Ascending aorta (tissue), 2 donors: ENCODE measurements around the gene ZNF528. TPM values are rescaled to one million over a fixed set of nuclear protein-coding genes. Genes with fewer than 3 reads are reported as not detected.

Source experiments
- DNase-seq, 2 donors: peaks; one replicate each; pipeline ENCODE4 v3.0.0-alpha.2; 2019; ENCODE audit warnings: low spot score in 2 of 2
- H3K27ac ChIP-seq, 2 donors: fragments of 200-600 bp; sonication (generic); one replicate each; pipeline ENCODE4 v1.5.1; 2016 to 2017; ENCODE audit warnings: mild to moderate bottlenecking in 1 of 2
- H3K27me3 ChIP-seq: fragments of 200-600 bp; sonication (generic); one replicate; pipeline ENCODE4 v1.5.1; 2017
- H3K36me3 ChIP-seq, 2 donors: fragments of 200-600 bp; sonication (generic); one replicate each; pipeline ENCODE4 v1.5.1; 2016
- H3K4me1 ChIP-seq, 2 donors: fragments of 200-600 bp; sonication (generic); one replicate each; pipeline ENCODE4 v1.5.1; 2016 to 2017; ENCODE audit warnings: mild to moderate bottlenecking in 1 of 2
- H3K4me3 ChIP-seq, 2 donors: fragments of 200-600 bp; sonication (generic); one replicate each; pipeline ENCODE4 v1.5.1; 2016 to 2017; ENCODE audit warnings: mild to moderate bottlenecking in 1 of 2
- H3K9me3 ChIP-seq, 2 donors: fragments of 200-600 bp; sonication (generic); one replicate each; pipeline ENCODE4 v1.5.1; 2016
- CTCF ChIP-seq, 3 experiments: fragments of 200-600 bp in 2 of 3; fragments of 450-650 bp in 1 of 3; sonication (generic) in 2 of 3; IDR thresholded peaks; one replicate each; pipeline ENCODE4 v1.5.1; 2016 to 2019; ENCODE audit warnings: antibody characterized with exemption in 3 of 3, mild to moderate bottlenecking in 1 of 3, moderate library complexity in 1 of 3
- intact Hi-C: fragments of 100-400 bp; cut with DNase I; formaldehyde crosslinking; loops from one replicate; pipeline ENCODE4 v1.15.1; 2023
- total RNA-seq: library from RNA; depleted of rRNA; stranded (reverse); fragments of >200 nt; gene quantifications from one replicate; pipeline ENCODE4 v1.1.0, GENCODE V29; 2016

ZNF528 gene
- 4.0 TPM for total RNA-seq

GRCh38 chr19:52397310-52398080 is at the start of gene ZNF528:
ZNF528 (plus strand) TSS chr19:52397849; CDS start chr19:52402014, 4,165 bp downstream.
- Histone ChIP-seq H3K36me3 (peaks cover 28 to 50% of the 10 kb centered on the region in 2 donors), H3K4me1 (peaks cover 7 to 15% of the 10 kb centered on the region in 2 donors), H3K27me3 (no peaks in the 10 kb centered on the region), H3K4me3 (peak within 1 kb of the TSS; percentile 79 to 90), H3K27ac (peak within 1 kb of the TSS; percentile 64 to 84), H3K9me3 (peaks cover 9 to 40% of the 10 kb centered on the region in 2 donors)
- TF ChIP-seq CTCF (IDR thresholded peaks at IDR 0.05) = no peak
- intact Hi-C loops = loop anchor here (2.0 to 10.0 kb wide), 2 partner anchors 137 to 337 kb away; partner anchors contain the start of gene ZNF611
- DNase-seq = peak; percentile 72 to 97

- Histone ChIP-seq H3K27ac (no peak overlapping the region), H3K4me3 (no peak overlapping the region), H3K9me3 (peaks cover 0 to 22% of the 10 kb centered on the region in 2 donors), H3K27me3 (no peaks in the 10 kb centered on the region), H3K36me3 (peaks cover 36 to 60% of the 10 kb centered on the region in 2 donors), H3K4me1 (no peaks in the 10 kb centered on the region)
- no peak for DNase-seq
- intact Hi-C loops = no loop called here
- no peak for TF ChIP-seq CTCF (IDR thresholded peaks at IDR 0.05)
These were observed 46.1 kb upstream of the ZNF528 start for GRCh38 chr19:52351512-52351911.

- H3K36me3 ChIP-seq = peaks cover 12 to 36% of the 10 kb centered on the region in 2 donors
- intact Hi-C loops = no loop called here
- H3K9me3 ChIP-seq = peaks cover 44 to 82% of the 10 kb centered on the region in 2 donors
- peaks cover 0 to 4% of the 10 kb centered on the region in 2 donors for H3K4me1 ChIP-seq
- H3K27me3 ChIP-seq = no peaks in the 10 kb centered on the region
- no peak for DNase-seq
- no peak overlapping the region for H3K27ac ChIP-seq
- H3K4me3 ChIP-seq = no peak overlapping the region
- TF ChIP-seq CTCF (IDR thresholded peaks at IDR 0.05) = no peak
These were observed 31.2 kb upstream of the ZNF528 start for GRCh38 chr19:52366414-52366824.

- peak within 1 kb of the TSS; percentile 97 to 100 for H3K27ac ChIP-seq
- peaks cover 25 to 66% of the 10 kb centered on the region in 2 donors for H3K9me3 ChIP-seq
- peak; percentile 55 to 95 for DNase-seq
- peak in 2 of 3 experiments; percentile 7 to 13 for TF ChIP-seq CTCF (IDR thresholded peaks at IDR 0.05)
- no peaks in the 10 kb centered on the region for H3K27me3 ChIP-seq
- intact Hi-C loops = loop anchor here (1.0 to 2.0 kb wide), 2 partner anchors 33 to 158 kb away; partner anchors contain the start of genes ZNF610 and ZNF808
- H3K36me3 ChIP-seq = peaks cover 24 to 42% of the 10 kb centered on the region in 2 donors
- peaks cover 0 to 4% of the 10 kb centered on the region in 2 donors for H3K4me1 ChIP-seq
- peak within 1 kb of the TSS; percentile 78 to 94 for H3K4me3 ChIP-seq
These were observed 27.9 kb upstream of the ZNF528 start, which contains the start of gene ZNF880 for GRCh38 chr19:52369559-52370340. ZNF880 (plus strand) TSS chr19:52369923; CDS start chr19:52369966, 43 bp downstream.

GRCh38 chr19:52370341-52370710 is 27.3 kb upstream of the ZNF528 start:
- H3K9me3 ChIP-seq = peaks cover 19 to 65% of the 10 kb centered on the region in 2 donors
- peaks cover 30 to 46% of the 10 kb centered on the region in 2 donors for H3K36me3 ChIP-seq

More at GRCh38 chr19:52370341-52370710, 27.3 kb upstream of the ZNF528 start:
- Histone ChIP-seq H3K27ac (peak overlapping the region; percentile 97 to 100), H3K4me1 (peaks cover 0 to 4% of the 10 kb centered on the region in 2 donors), H3K4me3 (peak overlapping the region; percentile 78 to 94), H3K27me3 (no peaks in the 10 kb centered on the region)
- intact Hi-C loops = no loop called here
- no peak for DNase-seq
- no peak for TF ChIP-seq CTCF (IDR thresholded peaks at IDR 0.05)
